T-helper 2 cell treated with Interferon-gamma antibody and Interleukin-4, amounts not matched to agents 5 μg/mL and 100 μg/mL, for 36 hours (primary cell): ENCODE data around the gene PDE4D.
"Not testable (repeated sequence)": the region's sequence is repeated elsewhere in the genome, so short reads cannot be mapped to it uniquely, and the experiment has no call there.

Source experiments
- DNase-seq: peaks from one replicate; pipeline ENCODE4 v3.0.0; 2021; ENCODE audit warnings: low spot score
- H3K27ac Mint-ChIP-seq: one replicate; pipeline ENCODE4 v1.8.0; 2021; ENCODE audit warnings: mild to moderate bottlenecking, mixed read lengths
- H3K27me3 Mint-ChIP-seq: one replicate; pipeline ENCODE4 v1.8.0; 2021; ENCODE audit warnings: low read depth, mixed read lengths
- H3K36me3 Mint-ChIP-seq: one replicate; pipeline ENCODE4 v1.8.0; 2021; ENCODE audit warnings: low read depth, mixed read lengths
- H3K4me1 Mint-ChIP-seq: one replicate; pipeline ENCODE4 v1.8.0; 2021; ENCODE audit warnings: low read depth, mixed read lengths
- H3K4me3 Mint-ChIP-seq: one replicate; pipeline ENCODE4 v1.8.0; 2022; ENCODE audit warnings: mild to moderate bottlenecking, moderate library complexity, mixed read lengths
- H3K9me3 Mint-ChIP-seq: one replicate; pipeline ENCODE4 v1.8.0; 2021; ENCODE audit warnings: mixed read lengths

Gene PDE4D

DNA sequence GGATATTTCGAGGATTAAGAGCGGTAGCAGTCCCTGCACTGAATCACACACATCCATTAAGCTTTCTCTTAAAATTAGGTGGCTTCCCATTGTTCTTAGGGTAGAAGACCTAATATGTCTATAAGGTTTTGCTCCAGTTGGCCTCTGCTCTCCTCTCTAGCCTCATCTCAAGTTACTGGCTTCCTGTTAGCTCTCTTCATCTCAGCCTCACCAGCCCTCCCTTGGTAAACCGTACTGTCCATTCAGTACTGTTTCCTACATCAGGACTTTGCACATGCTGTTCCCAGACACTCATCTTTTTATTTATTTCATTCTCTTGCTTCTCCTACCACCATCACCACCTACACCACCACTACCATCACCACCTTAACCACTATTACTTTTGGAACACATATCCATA lies 428.6 kb downstream of the PDE4D start:
- Mint-ChIP-seq H3K27ac (no peak overlapping the region), H3K27me3 (no peaks in the 10 kb centered on the region)

DNA sequence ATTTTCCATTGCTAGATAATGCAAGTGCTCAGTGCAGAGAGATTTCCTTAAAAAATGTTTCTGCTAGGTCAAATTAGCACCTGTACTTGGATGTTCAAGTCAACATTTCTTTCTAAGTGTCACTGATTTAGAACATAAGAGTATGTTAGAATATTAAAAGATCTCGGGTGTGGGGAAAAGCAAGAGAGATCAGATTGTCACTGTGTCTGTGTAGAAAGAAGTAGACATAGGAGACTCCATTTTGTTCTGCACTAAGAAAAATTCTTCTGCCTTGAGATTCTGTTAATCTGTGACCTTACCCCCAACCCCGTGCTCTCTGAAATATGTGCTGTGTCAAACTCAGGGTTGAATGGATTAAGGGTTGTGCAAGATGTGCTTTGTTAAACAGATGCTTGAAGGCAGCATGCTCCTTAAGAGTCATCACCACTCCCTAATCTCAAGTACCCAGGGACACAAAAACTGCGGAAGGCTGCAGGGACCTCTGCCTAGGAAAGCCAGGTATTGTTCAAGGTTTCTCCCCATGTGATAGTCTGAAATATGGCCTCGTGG lies 429.8 kb downstream of the PDE4D start:
- H3K27ac Mint-ChIP-seq, DNase-seq, H3K9me3 Mint-ChIP-seq, H3K4me3 Mint-ChIP-seq, H3K36me3 Mint-ChIP-seq, H3K27me3 Mint-ChIP-seq, H3K4me1 Mint-ChIP-seq: not testable (repeated sequence)

More for the DNA sequence above, 428.6 kb downstream of the PDE4D start:
- H3K36me3 Mint-ChIP-seq, result no peaks in the 10 kb centered on the region
- no peaks in the 10 kb centered on the region for H3K9me3 Mint-ChIP-seq
- DNase-seq, result no peak
- no peaks in the 10 kb centered on the region for H3K4me1 Mint-ChIP-seq
- H3K4me3 Mint-ChIP-seq, result no peak overlapping the region

DNA sequence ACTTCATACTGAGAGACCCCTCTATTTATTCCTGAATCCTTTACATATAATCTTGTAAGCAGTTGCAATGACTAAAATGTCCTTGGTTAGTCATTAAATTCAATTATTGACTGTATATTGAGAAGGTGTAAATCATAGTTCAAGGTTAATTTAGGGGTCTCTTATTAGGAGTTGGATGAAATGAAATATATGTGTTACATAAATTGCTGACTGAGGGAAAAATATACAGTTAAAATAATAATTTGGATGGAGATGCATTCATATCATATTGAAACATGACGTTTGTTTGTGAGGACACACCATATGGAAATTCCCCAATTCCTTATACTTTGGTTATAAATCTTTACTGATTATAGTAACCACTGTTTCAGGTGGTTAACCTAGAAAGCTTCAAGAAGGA lies 430.6 kb downstream of the PDE4D start:
- Mint-ChIP-seq H3K27me3 (peaks cover 2% of the 10 kb centered on the region), H3K4me1 (no peaks in the 10 kb centered on the region), H3K4me3 (no peak overlapping the region), H3K9me3 (no peaks in the 10 kb centered on the region), H3K36me3 (no peaks in the 10 kb centered on the region), H3K27ac (no peak overlapping the region)
- no peak for DNase-seq

DNA sequence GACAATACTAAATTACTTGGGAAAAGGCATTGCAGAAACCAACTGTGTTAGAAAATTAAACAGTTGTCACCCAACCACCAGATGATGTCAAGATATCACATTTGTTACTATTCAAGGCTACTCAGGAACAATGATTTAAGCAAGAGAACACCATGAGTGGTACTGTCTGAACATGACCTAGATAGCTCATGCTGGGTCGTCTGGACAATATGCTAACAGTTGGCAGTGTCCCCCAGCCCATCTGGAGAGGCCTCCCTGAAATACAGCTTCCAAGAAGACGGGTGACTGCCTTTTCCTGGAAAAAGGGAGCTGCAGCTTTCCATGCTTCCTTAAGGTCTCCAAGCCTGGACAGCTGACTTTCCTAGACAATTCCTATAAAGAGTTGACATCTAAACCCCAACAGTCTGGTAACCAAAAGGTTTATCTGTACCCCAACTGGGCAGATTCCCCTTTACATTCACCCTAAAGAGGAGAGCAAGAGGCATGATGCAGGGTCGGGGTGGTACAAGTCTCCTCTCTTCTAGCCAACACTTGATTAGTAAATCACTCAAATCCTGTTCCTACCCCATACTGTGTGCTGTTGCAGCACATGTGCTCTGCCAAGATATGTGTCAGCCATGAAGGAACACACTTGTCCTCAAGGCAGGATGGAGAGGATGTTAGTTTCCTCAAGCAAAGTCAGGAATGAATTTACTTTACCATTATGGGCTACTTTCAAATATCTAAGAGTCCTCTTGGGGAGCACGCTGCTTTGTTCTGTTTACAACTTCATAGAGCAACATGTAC lies 433.0 kb downstream of the PDE4D start:
- no peaks in the 10 kb centered on the region for H3K4me1 Mint-ChIP-seq
- DNase-seq, result no peak
- no peak overlapping the region for H3K27ac Mint-ChIP-seq
- peaks cover 2% of the 10 kb centered on the region for H3K27me3 Mint-ChIP-seq
- no peaks in the 10 kb centered on the region for H3K9me3 Mint-ChIP-seq
- H3K4me3 Mint-ChIP-seq, result no peak overlapping the region
- no peaks in the 10 kb centered on the region for H3K36me3 Mint-ChIP-seq

DNA sequence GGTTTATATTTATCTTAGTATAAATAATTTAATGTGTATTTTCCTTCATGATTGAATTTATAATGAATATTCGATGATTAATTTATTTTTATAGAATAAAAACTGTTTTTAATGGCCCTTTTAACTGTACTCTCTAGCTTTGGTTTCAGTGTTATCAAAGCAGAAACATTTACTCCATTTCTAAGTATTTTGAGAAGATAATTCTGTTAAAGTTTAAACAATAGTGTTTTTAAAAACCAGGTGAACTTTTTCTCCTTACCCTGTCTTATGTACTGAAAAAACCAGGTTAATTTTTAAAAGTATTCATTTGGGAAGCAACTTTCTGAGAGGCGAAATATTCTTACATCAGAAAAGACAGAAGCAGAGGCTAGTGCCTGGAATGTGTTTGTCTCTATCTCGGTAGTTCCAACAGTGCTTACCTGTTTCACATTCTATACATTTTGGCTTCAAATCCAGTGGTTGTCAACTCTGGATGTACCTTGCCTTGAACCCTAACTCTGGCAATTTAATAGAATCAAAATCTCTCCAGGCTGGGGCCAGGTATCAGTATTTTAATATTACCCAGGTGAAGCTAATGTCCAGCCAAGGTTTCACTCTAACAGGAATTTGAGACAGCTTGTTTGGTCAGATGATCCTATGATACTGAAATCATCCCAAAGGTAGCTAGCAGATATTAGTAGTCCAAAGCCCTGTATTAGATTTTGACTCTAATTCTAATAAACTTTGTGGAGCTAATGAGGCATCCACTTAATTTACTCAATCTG lies 434.4 kb downstream of the PDE4D start:
- no peak for DNase-seq
- Mint-ChIP-seq H3K36me3 (no peaks in the 10 kb centered on the region), H3K27ac (no peak overlapping the region), H3K4me1 (no peaks in the 10 kb centered on the region), H3K4me3 (no peak overlapping the region), H3K9me3 (no peaks in the 10 kb centered on the region), H3K27me3 (peaks cover 2% of the 10 kb centered on the region)

DNA sequence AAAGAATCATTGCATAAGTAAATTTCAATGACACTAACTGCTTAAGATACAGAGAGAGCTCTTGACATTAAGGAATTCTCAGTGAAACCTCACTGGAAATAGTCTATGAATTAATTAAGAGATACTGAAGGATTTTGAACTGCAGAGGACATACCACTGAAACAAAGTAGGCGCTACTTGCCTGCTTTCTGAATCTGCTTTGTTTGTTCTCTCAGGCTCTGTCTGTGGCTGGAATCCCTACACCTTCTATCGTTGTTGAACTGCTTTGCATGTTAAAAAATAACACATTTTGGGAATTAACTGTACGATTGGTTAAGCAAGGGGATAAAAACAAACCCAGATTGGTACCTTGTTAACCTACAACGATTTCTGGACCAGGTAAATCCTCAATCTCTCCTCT lies 435.2 kb downstream of the PDE4D start:
- no peak for DNase-seq
- Mint-ChIP-seq H3K27me3 (peaks cover 2% of the 10 kb centered on the region), H3K9me3 (no peaks in the 10 kb centered on the region), H3K4me3 (no peak overlapping the region), H3K36me3 (no peaks in the 10 kb centered on the region), H3K27ac (no peak overlapping the region), H3K4me1 (no peaks in the 10 kb centered on the region)

DNA sequence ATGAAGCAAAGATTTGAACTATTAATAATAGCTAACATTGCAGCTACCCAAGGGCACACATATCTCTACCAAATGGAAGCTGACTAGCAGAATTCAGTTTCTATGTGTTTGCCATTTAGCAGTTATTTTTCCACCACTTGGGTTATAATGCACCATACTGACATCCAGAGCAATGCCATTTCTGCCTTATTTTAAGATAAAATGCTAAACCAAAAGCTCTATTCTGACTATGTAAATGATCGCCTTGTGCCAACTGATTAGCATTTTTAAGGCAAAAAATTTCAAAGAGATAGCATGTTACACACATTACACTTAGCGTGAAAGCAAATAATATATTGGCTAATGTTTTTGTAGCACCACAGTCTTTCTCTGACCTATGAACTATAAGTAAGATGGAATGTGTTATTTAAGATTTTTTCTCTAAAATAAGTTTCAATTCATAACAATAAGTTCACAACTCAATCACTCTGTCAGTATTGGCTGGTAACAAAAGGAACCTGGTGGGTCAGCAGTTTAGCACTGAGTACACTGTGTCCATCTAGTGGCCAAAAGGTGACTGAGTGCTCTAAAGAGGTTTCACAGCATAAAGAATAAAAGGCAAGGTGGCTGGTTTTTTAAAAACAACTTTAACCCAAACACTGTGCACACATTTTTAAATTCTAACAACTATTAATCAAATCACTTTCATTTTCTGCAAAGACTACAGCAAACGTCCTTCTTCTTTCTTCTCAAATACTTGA lies 443.5 kb downstream of the PDE4D start:
- Mint-ChIP-seq H3K36me3 (no peaks in the 10 kb centered on the region), H3K9me3 (no peaks in the 10 kb centered on the region), H3K4me3 (no peak overlapping the region), H3K27me3 (no peaks in the 10 kb centered on the region), H3K27ac (no peak overlapping the region), H3K4me1 (no peaks in the 10 kb centered on the region)
- DNase-seq, result no peak

DNA sequence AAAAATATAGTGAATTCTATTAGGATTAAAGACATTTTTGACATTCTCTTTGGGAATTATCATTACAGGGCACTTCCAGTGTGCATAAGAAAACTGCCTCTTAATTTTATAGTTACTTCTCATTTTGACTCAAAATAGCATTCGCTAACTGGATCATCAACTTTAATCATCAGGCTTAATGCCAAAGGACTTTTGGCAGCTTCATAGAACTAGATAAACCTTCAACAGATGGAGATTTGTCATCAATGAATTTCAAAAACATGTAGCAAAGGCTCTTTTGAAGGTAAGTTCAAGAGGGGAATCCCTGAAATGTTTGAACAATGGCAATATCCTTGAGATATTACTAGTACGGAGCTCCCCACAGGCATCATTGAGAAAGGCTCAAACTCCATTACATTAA lies 447.2 kb downstream of the PDE4D start:
- H3K27me3 Mint-ChIP-seq, result no peaks in the 10 kb centered on the region

DNA sequence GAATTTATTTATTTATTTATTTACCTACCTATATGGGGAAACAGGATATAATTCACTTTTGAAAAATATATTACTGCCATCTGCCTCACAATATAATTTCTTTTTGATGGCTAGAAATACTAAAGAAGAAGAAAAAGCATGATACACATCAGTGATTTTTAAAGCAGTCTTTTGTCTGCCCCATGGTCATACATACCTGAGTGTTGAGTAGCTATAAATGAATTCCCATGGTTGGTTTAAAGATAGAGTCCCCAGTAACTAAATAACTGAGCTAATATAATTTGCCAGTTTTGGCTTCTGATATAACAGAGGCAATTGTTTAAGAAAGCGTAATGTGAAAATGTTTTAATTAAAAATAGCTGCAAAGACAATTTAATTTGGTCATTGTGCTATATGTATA lies 447.8 kb downstream of the PDE4D start:
- no peak for DNase-seq
- no peaks in the 10 kb centered on the region for H3K27me3 Mint-ChIP-seq
- H3K4me1 Mint-ChIP-seq, result no peaks in the 10 kb centered on the region
- H3K4me3 Mint-ChIP-seq, result no peak overlapping the region
- H3K9me3 Mint-ChIP-seq, result no peaks in the 10 kb centered on the region
- H3K36me3 Mint-ChIP-seq, result no peaks in the 10 kb centered on the region
- no peak overlapping the region for H3K27ac Mint-ChIP-seq

More for the DNA sequence above, 447.2 kb downstream of the PDE4D start:
- no peak for DNase-seq
- H3K4me3 Mint-ChIP-seq, result no peak overlapping the region
- no peaks in the 10 kb centered on the region for H3K36me3 Mint-ChIP-seq
- no peaks in the 10 kb centered on the region for H3K4me1 Mint-ChIP-seq
- H3K27ac Mint-ChIP-seq, result no peak overlapping the region
- no peaks in the 10 kb centered on the region for H3K9me3 Mint-ChIP-seq

DNA sequence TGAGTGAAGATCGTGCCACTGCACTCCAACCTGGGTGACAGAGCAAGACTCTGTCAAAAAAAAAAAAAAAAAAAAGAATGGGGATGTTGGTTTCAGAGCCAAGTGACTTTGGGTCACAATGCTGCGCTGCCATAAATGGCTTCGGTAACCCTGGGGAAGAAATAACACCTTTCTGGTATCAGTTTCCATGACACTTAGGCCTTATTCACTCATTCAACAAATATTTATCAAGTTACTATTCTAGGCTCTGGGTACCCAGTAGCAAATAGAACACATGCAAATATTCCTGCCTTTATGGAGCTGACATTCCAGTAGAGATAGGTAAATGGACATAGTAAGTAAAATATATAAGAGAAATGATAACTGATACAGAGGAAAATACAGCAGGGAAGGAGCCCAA lies 454.2 kb downstream of the PDE4D start:
- Mint-ChIP-seq H3K9me3 (no peaks in the 10 kb centered on the region), H3K36me3 (no peaks in the 10 kb centered on the region), H3K4me1 (no peaks in the 10 kb centered on the region), H3K27ac (no peak overlapping the region), H3K27me3 (no peaks in the 10 kb centered on the region), H3K4me3 (no peak overlapping the region)
- DNase-seq, result no peak

DNA sequence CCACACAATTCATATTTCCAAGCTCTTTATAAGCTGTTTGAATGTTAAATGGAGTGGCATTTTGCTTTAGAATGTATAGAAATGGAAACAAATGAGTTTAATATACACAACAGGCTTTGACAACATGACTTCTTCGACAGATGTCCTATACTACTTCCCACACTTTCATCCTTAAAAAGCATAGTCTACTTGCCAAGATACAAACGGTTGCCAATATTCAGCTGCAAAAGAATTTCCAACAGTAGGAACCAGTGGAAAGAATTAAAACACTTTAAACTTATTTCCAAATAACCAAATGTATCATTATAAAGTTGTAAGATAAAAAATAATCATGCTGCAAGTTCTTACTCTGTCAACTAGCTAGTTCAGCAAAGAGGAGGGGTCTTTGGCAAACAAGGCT lies 456.4 kb downstream of the PDE4D start:
- H3K4me3 Mint-ChIP-seq, result no peak overlapping the region
- H3K4me1 Mint-ChIP-seq, result no peaks in the 10 kb centered on the region
- no peaks in the 10 kb centered on the region for H3K27me3 Mint-ChIP-seq
- H3K9me3 Mint-ChIP-seq, result no peaks in the 10 kb centered on the region
- H3K27ac Mint-ChIP-seq, result no peak overlapping the region
- no peak for DNase-seq
- no peaks in the 10 kb centered on the region for H3K36me3 Mint-ChIP-seq

DNA sequence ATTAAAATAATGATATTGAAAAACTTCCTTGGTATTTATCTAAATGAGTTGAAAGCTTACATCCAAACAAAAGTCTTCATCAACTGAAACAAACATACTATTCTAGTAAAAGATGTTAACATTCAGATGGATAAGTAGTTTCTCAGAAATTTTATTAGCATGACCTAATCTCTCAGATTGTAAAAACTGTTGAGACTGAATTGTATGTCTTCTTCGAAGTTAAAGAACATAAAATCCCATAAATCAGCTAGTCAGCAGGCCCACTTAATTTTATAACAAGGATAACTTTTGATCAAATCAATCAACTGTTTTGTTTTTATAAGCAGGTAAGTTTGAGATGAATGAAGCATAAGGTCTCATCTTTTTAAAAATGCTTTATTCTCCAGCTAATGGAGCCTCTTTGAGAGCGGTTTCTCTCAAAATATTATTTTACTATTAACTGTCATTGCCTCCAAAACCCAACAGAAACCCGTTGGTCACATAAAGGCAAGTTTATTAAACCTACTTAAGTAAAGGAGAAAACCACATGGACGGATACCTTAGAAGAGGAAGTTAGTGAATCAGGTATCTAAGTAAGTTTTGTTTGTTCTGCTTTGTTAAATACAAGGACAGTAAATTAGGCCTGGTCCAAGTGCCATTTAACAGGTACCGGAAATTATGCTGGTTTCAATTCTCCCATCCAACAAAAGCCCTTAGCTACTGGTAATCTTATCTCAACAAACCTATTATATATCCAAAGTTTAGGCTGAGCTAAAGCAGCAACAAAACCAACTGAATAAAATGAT lies 457.0 kb downstream of the PDE4D start:
- Mint-ChIP-seq H3K27ac (no peak overlapping the region), H3K9me3 (no peaks in the 10 kb centered on the region), H3K27me3 (no peaks in the 10 kb centered on the region), H3K4me3 (no peak overlapping the region), H3K36me3 (no peaks in the 10 kb centered on the region), H3K4me1 (no peaks in the 10 kb centered on the region)
- no peak for DNase-seq

DNA sequence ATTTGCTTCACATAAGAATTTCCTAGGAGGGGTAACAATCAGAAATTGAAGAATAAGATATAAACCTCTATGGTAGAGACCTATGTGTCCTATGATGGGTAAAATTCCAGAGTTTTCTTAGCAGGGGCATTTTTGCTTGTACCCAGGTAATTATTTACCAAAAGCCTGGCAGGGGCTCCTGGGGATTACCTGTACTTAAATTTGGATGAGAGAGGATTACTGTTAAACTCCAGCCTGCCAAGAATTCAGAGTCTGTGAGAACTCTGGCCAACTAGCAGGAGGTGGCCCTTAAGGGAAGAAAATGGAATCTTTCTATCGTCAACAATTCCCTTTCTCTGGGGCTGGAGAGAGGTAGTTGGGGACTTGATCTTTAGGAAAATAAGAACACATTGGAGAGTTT lies 460.4 kb downstream of the PDE4D start:
- H3K27ac Mint-ChIP-seq, result no peak overlapping the region
- peaks cover 2% of the 10 kb centered on the region for H3K27me3 Mint-ChIP-seq
- H3K4me1 Mint-ChIP-seq, result no peaks in the 10 kb centered on the region
- no peaks in the 10 kb centered on the region for H3K36me3 Mint-ChIP-seq
- H3K9me3 Mint-ChIP-seq, result no peaks in the 10 kb centered on the region
- H3K4me3 Mint-ChIP-seq, result no peak overlapping the region
- no peak for DNase-seq
